Stimulated activated CD8-positive, alpha-beta memory T cell treated with anti-CD3 and anti-CD28 coated beads, Interleukin-12 subunit alpha, Interleukin-12 subunit beta, amount 100 ng/mL, for 24 hours (primary cell): ENCODE data around the gene WWP2.
"Not testable (repeated sequence)": the region's sequence is repeated elsewhere in the genome, so short reads cannot be mapped to it uniquely, and the experiment has no call there.

ENCODE experiments used
- DNase-seq: peaks from one replicate; pipeline ENCODE4 v3.0.0-alpha.2; 2020; ENCODE audit errors: extremely low read depth

Gene WWP2

GRCh38 chr16:69942627-69943170 lies 180.6 kb downstream of the WWP2 start:
- DNase-seq = no peak

- not testable (repeated sequence) for DNase-seq
Observed at GRCh38 chr16:69943241-69944036, 181.3 kb downstream of the WWP2 start.

- not testable (repeated sequence) for DNase-seq
Observed at GRCh38 chr16:69950411-69950810, 188.3 kb downstream of the WWP2 start.

GRCh38 chr16:69951017-69951671 lies 189.0 kb downstream of the WWP2 start, which contains the start of gene CLEC18A:
Gene CLEC18A (plus strand): TSS chr16:69951334. CDS start chr16:69951367, 33 bp downstream.
- not testable (repeated sequence) for DNase-seq

GRCh38 chr16:69951672-69952031 lies 189.5 kb downstream of the WWP2 start:
- DNase-seq = not testable (repeated sequence)

GRCh38 chr16:69952116-69952515 lies 190.0 kb downstream of the WWP2 start:
- DNase-seq = not testable (repeated sequence)

GRCh38 chr16:69952572-69953355 lies 190.6 kb downstream of the WWP2 start:
- not testable (repeated sequence) for DNase-seq

- DNase-seq = not testable (repeated sequence)
Observed at GRCh38 chr16:69954241-69954640, 192.1 kb downstream of the WWP2 start.

- DNase-seq = not testable (repeated sequence)
Observed at GRCh38 chr16:69963312-69963711, 201.2 kb downstream of the WWP2 start.

GRCh38 chr16:69964960-69965660 lies 203.0 kb downstream of the WWP2 start:
- DNase-seq = not testable (repeated sequence)

- DNase-seq = not testable (repeated sequence)
Observed at GRCh38 chr16:69965661-69966054, 203.5 kb downstream of the WWP2 start.

- not testable (repeated sequence) for DNase-seq
Observed at GRCh38 chr16:69967688-69968087, 205.6 kb downstream of the WWP2 start.

GRCh38 chr16:69968125-69968524 lies 206.0 kb downstream of the WWP2 start:
- not testable (repeated sequence) for DNase-seq

- not testable (repeated sequence) for DNase-seq
Observed at GRCh38 chr16:69969657-69970056, 207.5 kb downstream of the WWP2 start.

- DNase-seq = not testable (repeated sequence)
Observed at GRCh38 chr16:69972120-69972519, 210.0 kb downstream of the WWP2 start.

GRCh38 chr16:69972935-69973334 lies 210.8 kb downstream of the WWP2 start:
- not testable (repeated sequence) for DNase-seq

GRCh38 chr16:69985196-69985595 lies 223.1 kb downstream of the WWP2 start:
- not testable (repeated sequence) for DNase-seq
